ENCODE measurements around the gene MRC2. TPM values are rescaled to one million over a fixed set of nuclear protein-coding genes. Genes with fewer than 3 reads are reported as not detected.
A peak's percentile ranks its signal among the peaks of the same experiment; 100 is the strongest.
"Not testable (repeated sequence)": the region's sequence is repeated elsewhere in the genome, so short reads cannot be mapped to it uniquely, and the experiment has no call there.

The MRC2 gene
- total and polyA plus RNA-seq, 2 donors = 45.1 to 206 TPM

DNA sequence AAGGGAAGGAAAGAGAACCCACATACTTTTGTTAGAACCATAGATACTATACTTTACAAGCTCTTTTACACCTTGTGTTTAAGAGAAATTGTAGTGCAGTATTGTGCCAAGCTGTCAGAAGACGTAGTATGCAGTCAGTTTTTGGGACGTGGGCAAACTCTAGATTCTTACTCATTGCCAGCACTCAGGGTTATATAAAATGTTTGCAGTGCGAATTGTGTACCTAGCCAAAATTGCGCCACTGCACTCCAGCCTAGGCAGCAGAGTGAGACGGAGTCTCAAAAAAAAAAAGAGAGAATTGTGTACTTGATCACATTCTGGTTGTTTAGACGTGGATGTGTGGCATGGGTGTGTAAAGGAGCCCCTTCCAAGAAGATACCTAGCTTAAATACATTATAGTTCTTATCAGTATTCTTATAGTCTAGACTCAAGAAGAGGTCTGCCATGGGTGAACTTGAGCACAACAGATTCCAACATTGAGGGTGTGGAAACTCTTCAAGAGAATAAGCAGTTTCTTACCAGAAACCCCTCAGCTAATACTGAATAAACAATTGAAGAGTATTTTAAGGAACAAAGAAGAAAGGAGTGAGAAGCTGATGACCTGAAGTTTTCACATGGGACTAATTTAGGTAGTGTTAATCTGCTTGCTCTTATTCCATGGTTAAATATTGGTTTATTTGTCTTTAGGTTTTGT is 27.4 kb upstream of the MRC2 start:
- no peak overlapping the region for H3K27ac ChIP-seq (ENCODE audit: low read depth)
- no peak for DNase-seq (ENCODE audit: extremely low spot score)
- WGBS = 91% methylated on average over 6 of the region's 6 CpGs
- H3K4me1 ChIP-seq (ENCODE audit: insufficient read depth) = no peaks in the 10 kb centered on the region
- no peak overlapping the region for H3K4me3 ChIP-seq (ENCODE audit: low read depth, low read length)
- H3K36me3 ChIP-seq (ENCODE audit: insufficient read depth) = peaks cover 3% of the 10 kb centered on the region

GRCh38 chr17:62600805-62601204 is 26.7 kb upstream of the MRC2 start:
- WGBS = 81% methylated on average over 1 of the region's 1 CpG
- Histone ChIP-seq H3K27ac (ENCODE audit: low read depth) (no peak overlapping the region), H3K4me1 (ENCODE audit: insufficient read depth) (no peaks in the 10 kb centered on the region), H3K4me3 (ENCODE audit: low read depth, low read length) (no peak overlapping the region), H3K36me3 (ENCODE audit: insufficient read depth) (peaks cover 3% of the 10 kb centered on the region)
- DNase-seq (ENCODE audit: extremely low spot score) = no peak

GRCh38 chr17:62601471-62601870 is 26.0 kb upstream of the MRC2 start:
- peaks cover 3% of the 10 kb centered on the region for H3K36me3 ChIP-seq (ENCODE audit: insufficient read depth)
- 83% methylated on average over 2 of the region's 2 CpGs for WGBS
- no peak overlapping the region for H3K4me3 ChIP-seq (ENCODE audit: low read depth, low read length)
- DNase-seq (ENCODE audit: extremely low spot score) = no peak
- H3K27ac ChIP-seq (ENCODE audit: low read depth) = no peak overlapping the region
- no peaks in the 10 kb centered on the region for H3K4me1 ChIP-seq (ENCODE audit: insufficient read depth)

GRCh38 chr17:62603783-62604182 is 23.7 kb upstream of the MRC2 start:
- WGBS = 98% methylated on average over 6 of the region's 6 CpGs
- H3K4me1 ChIP-seq (ENCODE audit: insufficient read depth); H3K4me3 ChIP-seq (ENCODE audit: low read depth, low read length); H3K27ac ChIP-seq (ENCODE audit: low read depth); H3K36me3 ChIP-seq (ENCODE audit: insufficient read depth); DNase-seq (ENCODE audit: extremely low spot score): not testable (repeated sequence)

DNA sequence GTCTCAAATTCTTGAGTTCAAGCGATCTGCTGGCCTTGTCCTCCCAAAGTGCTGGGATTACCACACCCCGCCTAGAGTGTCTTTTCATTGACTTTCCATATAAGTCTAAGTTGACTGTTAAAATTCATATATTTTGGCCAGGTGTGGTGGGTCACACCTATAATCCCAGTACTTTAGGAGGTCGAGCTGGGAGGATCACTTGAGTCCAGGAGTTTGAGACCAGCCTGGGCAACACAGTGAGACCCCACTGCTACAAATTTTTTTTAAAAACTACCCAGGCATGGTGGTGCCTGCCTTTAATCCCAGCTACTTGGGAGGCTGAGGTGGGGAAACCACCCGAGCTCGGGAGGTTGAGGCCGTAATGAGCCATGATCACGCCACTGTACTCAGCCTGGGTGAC is 21.9 kb upstream of the MRC2 start:
- 97% methylated on average over 7 of the region's 7 CpGs for WGBS
- Histone ChIP-seq H3K27ac (ENCODE audit: low read depth) (no peak overlapping the region), H3K4me3 (ENCODE audit: low read depth, low read length) (no peak overlapping the region), H3K36me3 (ENCODE audit: insufficient read depth) (peaks cover 5% of the 10 kb centered on the region), H3K4me1 (ENCODE audit: insufficient read depth) (no peaks in the 10 kb centered on the region)
- no peak for DNase-seq (ENCODE audit: extremely low spot score)

DNA sequence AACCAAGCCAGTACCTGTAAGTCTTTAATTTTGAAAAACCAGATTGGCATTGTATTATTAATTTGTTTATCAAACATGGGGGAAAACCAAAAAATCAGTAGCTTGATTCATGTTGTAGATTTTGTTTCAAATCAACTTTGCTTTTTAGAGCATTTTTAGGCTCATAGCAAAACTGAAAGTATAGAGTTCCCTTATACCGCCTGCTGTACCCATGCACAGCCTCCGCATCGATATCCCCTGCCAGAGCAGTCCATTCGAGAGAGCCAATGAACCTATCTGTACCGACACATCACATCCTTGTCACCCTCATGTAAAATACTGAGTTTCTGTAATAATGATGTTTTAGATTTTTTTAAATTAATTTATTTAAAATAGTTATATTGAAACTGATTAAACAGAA is 16.2 kb upstream of the MRC2 start:
- 94% methylated on average over 5 of the region's 5 CpGs for WGBS
- Histone ChIP-seq H3K4me3 (ENCODE audit: low read depth, low read length) (no peak overlapping the region), H3K4me1 (ENCODE audit: insufficient read depth) (no peaks in the 10 kb centered on the region), H3K27ac (ENCODE audit: low read depth) (no peak overlapping the region), H3K36me3 (ENCODE audit: insufficient read depth) (peaks cover 2% of the 10 kb centered on the region)
- DNase-seq (ENCODE audit: extremely low spot score) = no peak

DNA sequence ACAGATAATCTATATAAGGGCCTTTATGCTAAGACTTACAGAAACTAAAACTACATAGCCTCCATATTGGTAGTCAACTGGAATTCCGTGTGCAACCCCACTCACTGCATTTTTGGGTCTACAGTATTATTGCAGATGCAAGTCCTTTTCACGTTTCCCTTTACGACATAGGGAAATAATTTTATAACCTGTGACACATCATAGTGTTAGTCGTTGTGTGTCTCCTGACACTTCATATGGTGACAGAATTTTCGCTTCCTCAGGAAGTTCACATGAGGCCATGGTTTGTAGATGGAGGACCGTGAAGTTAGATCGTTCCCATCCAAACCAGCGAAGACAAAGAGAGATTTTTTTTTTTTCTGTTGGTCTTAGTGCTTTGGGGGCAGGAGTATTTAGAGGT is 15.7 kb upstream of the MRC2 start:
- H3K27ac ChIP-seq (ENCODE audit: low read depth) = no peak overlapping the region
- DNase-seq (ENCODE audit: extremely low spot score) = no peak
- WGBS = 84% methylated on average over 8 of the region's 8 CpGs
- H3K4me1 ChIP-seq (ENCODE audit: insufficient read depth) = no peaks in the 10 kb centered on the region
- H3K36me3 ChIP-seq (ENCODE audit: insufficient read depth) = peaks cover 2% of the 10 kb centered on the region
- H3K4me3 ChIP-seq (ENCODE audit: low read depth, low read length) = no peak overlapping the region

GRCh38 chr17:62612289-62612688 is 15.2 kb upstream of the MRC2 start:
- not testable (repeated sequence) for DNase-seq (ENCODE audit: extremely low spot score); H3K27ac ChIP-seq (ENCODE audit: low read depth); H3K4me3 ChIP-seq (ENCODE audit: low read depth, low read length); H3K4me1 ChIP-seq (ENCODE audit: insufficient read depth); H3K36me3 ChIP-seq (ENCODE audit: insufficient read depth)
- WGBS = 85% methylated on average over 12 of the region's 12 CpGs

DNA sequence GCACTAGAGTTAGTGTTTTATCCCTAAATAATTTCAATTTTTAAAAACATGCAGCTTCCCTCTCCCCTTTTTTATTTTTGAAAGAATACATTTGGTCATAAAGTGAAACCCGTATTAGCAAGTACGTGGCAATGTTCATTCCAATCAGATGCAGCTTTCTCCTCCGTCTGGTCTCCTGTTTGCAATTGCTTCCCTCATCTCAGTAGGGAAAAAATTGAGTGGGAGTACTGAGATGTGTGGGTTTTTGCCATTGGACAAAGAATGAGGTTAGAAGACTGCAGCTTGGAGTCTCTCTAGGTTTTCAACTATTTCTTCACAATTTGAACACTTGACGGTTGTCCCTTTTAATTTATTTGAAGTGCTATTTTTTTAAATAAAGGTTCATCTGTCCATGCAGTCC is 14.4 kb upstream of the MRC2 start:
- H3K27ac ChIP-seq (ENCODE audit: low read depth); H3K4me1 ChIP-seq (ENCODE audit: insufficient read depth); DNase-seq (ENCODE audit: extremely low spot score); H3K4me3 ChIP-seq (ENCODE audit: low read depth, low read length); H3K36me3 ChIP-seq (ENCODE audit: insufficient read depth): not testable (repeated sequence)
- 84% methylated on average over 4 of the region's 4 CpGs for WGBS

DNA sequence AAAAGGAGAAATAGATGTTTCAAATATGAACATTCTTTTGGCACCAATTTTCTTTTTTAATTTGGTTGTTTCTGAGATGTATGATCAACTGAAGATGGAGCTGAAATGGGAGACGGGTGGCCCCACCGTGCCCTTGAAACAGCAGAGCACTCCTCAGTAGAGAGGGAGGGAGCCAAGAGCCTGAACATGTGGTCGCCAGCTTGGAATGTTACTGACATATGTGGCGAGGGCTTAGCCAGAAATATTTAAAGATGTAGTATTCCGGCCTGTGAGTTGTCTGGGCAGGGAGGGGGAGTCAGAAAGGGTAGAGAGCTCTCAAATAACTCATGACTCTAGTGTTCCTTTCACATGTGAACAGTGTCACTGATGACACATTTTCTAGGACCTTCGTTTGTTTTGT is 13.3 kb upstream of the MRC2 start:
- peak; percentile 18 for DNase-seq (ENCODE audit: extremely low spot score)
- H3K4me3 ChIP-seq (ENCODE audit: low read depth, low read length) = no peak overlapping the region
- no peaks in the 10 kb centered on the region for H3K36me3 ChIP-seq (ENCODE audit: insufficient read depth)
- no peaks in the 10 kb centered on the region for H3K4me1 ChIP-seq (ENCODE audit: insufficient read depth)
- WGBS = 45% methylated on average over 6 of the region's 6 CpGs
- H3K27ac ChIP-seq (ENCODE audit: low read depth) = no peak overlapping the region

DNA sequence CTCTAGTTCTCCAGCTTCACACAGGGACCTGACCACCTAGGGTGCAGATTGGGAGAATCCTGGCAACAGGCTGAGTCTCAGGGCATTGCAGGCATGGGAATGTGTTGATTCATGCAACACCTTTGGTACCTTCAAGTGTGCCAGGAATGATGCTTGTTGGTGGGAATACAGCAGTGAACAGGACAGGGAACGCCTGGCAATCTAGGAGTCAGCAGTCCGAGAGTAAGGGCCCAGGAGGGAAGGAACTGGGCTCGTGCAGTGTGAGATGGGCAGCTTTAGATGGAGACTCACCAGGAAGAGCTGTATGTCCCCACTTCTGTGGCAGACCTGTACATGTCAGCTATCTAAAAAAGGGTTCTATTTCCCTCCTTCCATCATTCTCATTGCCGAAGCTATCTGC is 12.0 kb upstream of the MRC2 start:
- Histone ChIP-seq H3K36me3 (ENCODE audit: insufficient read depth) (no peaks in the 10 kb centered on the region), H3K27ac (ENCODE audit: low read depth) (no peak overlapping the region), H3K4me1 (ENCODE audit: insufficient read depth) (no peaks in the 10 kb centered on the region), H3K4me3 (ENCODE audit: low read depth, low read length) (no peak overlapping the region)
- 94% methylated on average over 4 of the region's 4 CpGs for WGBS
- DNase-seq (ENCODE audit: extremely low spot score) = no peak

- Histone ChIP-seq H3K4me3 (ENCODE audit: low read depth, low read length) (no peak overlapping the region), H3K27ac (ENCODE audit: low read depth) (no peak overlapping the region), H3K36me3 (ENCODE audit: insufficient read depth) (no peaks in the 10 kb centered on the region), H3K4me1 (ENCODE audit: insufficient read depth) (no peaks in the 10 kb centered on the region)
- DNase-seq (ENCODE audit: extremely low spot score) = no peak
- WGBS = 76% methylated on average over 8 of the region's 8 CpGs
These were observed 10.2 kb upstream of the MRC2 start for GRCh38 chr17:62616993-62617893.

DNA sequence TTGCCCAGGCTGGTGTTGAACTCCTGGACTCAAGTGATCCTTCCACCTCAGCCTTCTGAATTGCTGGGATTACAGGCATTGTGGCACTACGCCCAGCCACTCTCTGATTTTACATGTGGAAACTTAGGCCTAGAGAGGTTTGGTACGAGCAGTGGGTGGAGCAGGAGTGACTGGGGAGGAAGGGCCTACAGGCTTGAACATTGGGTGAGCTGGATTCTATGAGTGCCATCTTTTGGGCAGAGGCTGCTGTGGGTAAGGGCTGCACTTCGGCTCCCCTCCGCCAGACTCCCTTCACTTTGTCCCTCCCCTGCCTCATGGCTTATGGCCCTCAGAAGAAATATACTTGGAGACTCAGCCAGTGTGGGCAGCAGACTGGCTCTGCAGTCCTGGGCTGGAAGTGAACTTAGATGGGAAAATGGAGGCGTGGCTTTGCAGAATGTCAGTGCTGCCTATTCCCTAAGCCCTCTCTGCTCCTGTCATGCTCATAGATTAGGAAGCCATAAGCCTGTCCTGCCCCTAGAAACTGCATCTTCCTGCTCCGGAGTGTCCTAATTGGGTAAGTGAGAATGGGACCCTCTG is 9.5 kb upstream of the MRC2 start:
- no peak overlapping the region for H3K27ac ChIP-seq (ENCODE audit: low read depth)
- no peak overlapping the region for H3K4me3 ChIP-seq (ENCODE audit: low read depth, low read length)
- H3K36me3 ChIP-seq (ENCODE audit: insufficient read depth) = no peaks in the 10 kb centered on the region
- WGBS = 75% methylated on average over 6 of the region's 6 CpGs
- no peaks in the 10 kb centered on the region for H3K4me1 ChIP-seq (ENCODE audit: insufficient read depth)
- no peak for DNase-seq (ENCODE audit: extremely low spot score)
